HepG2 (cell line): Measurements from ENCODE around the gene DAB2.

ENCODE experiments used
- CTCF ChIP-seq: sonication (generic); formaldehyde crosslinking; IDR thresholded peaks from 2 replicates; pipeline ENCODE4 v1.5.0; 2020; ENCODE audit warnings: mild to moderate bottlenecking, missing genetic modification reagents, moderate library complexity
- DMAP1 ChIP-seq: IDR thresholded peaks from 2 replicates; pipeline ENCODE4 v1.6.1; 2016
- GFI1 ChIP-seq: sonication (generic); formaldehyde crosslinking; IDR thresholded peaks from 2 replicates; pipeline ENCODE4 v1.5.0; 2020; ENCODE audit warnings: missing genetic modification reagents, mild to moderate bottlenecking, borderline replicate concordance
- KDM5A ChIP-seq: fragments of 200-600 bp; sonication (generic); IDR thresholded peaks from 2 replicates; pipeline ENCODE4 v1.7.0; 2018; ENCODE audit warnings: antibody characterized with exemption, mild to moderate bottlenecking, low read length, borderline replicate concordance
- NFKB2 ChIP-seq: sonication (generic); formaldehyde crosslinking; IDR thresholded peaks from 2 replicates; pipeline ENCODE4 v1.4.0; 2020; ENCODE audit warnings: missing genetic modification reagents, borderline replicate concordance
- ZNF891 ChIP-seq: sonication (generic); formaldehyde crosslinking; IDR thresholded peaks from 2 replicates; pipeline ENCODE4 v1.5.0; 2020; ENCODE audit warnings: mild to moderate bottlenecking, missing genetic modification reagents
- ZSCAN21 ChIP-seq: sonication (generic); formaldehyde crosslinking; IDR thresholded peaks from 2 replicates; pipeline ENCODE4 v1.8.0; 2022; ENCODE audit warnings: mild to moderate bottlenecking, missing genetic modification reagents, moderate library complexity, borderline replicate concordance

GRCh38 chr5:39442991-39443390 lies 18.2 kb upstream of the DAB2 start:
- TF ChIP-seq CTCF (no peak), ZNF891 (CRISPR knock-in tag) (no peak), ZSCAN21 (no peak), DMAP1 (no peak), GFI1 (CRISPR knock-in tag) (no peak), NFKB2 (CRISPR knock-in tag) (no peak), KDM5A (no peak)
